Keratinocyte (primary cell): ENCODE measurements around the gene FBXO9. TPM values are rescaled to one million over a fixed set of nuclear protein-coding genes. Genes with fewer than 3 reads are reported as not detected.

Experiments
- DNase-seq: peaks from one replicate; pipeline ENCODE4 v3.0.0-alpha.2; 2011; ENCODE audit warnings: low read depth, missing footprints, low spot score
- FAIRE-seq: peaks from 2 replicates; lab custom pipeline; 2011; peaks lifted over from hg19 to GRCh38; lab: Jason Lieb, UNC
- H2AFZ ChIP-seq: 2 replicates; pipeline ENCODE4 v1.6.0; 2012; ENCODE audit warnings: low read length, control low read depth, inconsistent platforms; ENCODE audit not compliant: control insufficient read depth
- H3K27ac ChIP-seq: 2 replicates; pipeline ENCODE4 v1.5.1; 2011; ENCODE audit warnings: low read length; ENCODE audit not compliant: control insufficient read depth, insufficient read depth
- H3K27me3 ChIP-seq: 3 replicates; pipeline ENCODE4 v1.6.0; 2011; ENCODE audit warnings: low read length; ENCODE audit not compliant: control insufficient read depth, insufficient read depth; ENCODE audit errors: extremely low read depth
- H3K36me3 ChIP-seq, 2 experiments: 2 replicates in 1 of 2; 3 replicates in 1 of 2; pipeline ENCODE4 v1.5.1; 2011; ENCODE audit warnings: low read length in 2 of 2, mild to moderate bottlenecking in 1 of 2; ENCODE audit not compliant: control insufficient read depth in 2 of 2, insufficient read depth in 2 of 2; ENCODE audit errors: extremely low read depth in 1 of 2
- H3K4me1 ChIP-seq: 3 replicates; pipeline ENCODE4 v1.5.1; 2011; ENCODE audit warnings: low read length; ENCODE audit not compliant: control insufficient read depth, insufficient read depth; ENCODE audit errors: extremely low read depth
- H3K4me2 ChIP-seq: 3 replicates; pipeline ENCODE4 v1.6.0; 2011; ENCODE audit warnings: low read depth, low read length; ENCODE audit not compliant: control insufficient read depth, insufficient read depth; ENCODE audit errors: extremely low read depth
- H3K4me3 ChIP-seq, 3 experiments: fragments of 200-600 bp in 1 of 3; sonication (generic) in 1 of 3; 2 replicates in 2 of 3; 3 replicates in 1 of 3; pipeline ENCODE4 v1.5.1; 2011 to 2016; ENCODE audit warnings: low read length in 3 of 3, mild to moderate bottlenecking in 3 of 3, control low read depth in 2 of 3, inconsistent platforms in 1 of 3, low read depth in 1 of 3, mixed read lengths in 1 of 3, mixed run types in 1 of 3, moderate library complexity in 1 of 3; ENCODE audit not compliant: control insufficient read depth in 2 of 3, insufficient read depth in 2 of 3; ENCODE audit errors: extremely low read depth in 1 of 3
- H3K79me2 ChIP-seq: 2 replicates; pipeline ENCODE4 v1.6.0; 2012; ENCODE audit warnings: low read length; ENCODE audit not compliant: control insufficient read depth, insufficient read depth
- H3K9ac ChIP-seq: 3 replicates; pipeline ENCODE4 v1.6.0; 2011; ENCODE audit warnings: low read length; ENCODE audit not compliant: control insufficient read depth, insufficient read depth; ENCODE audit errors: extremely low read depth
- H3K9me1 ChIP-seq: 3 replicates; pipeline ENCODE4 v1.6.0; 2011; ENCODE audit warnings: low read length; ENCODE audit not compliant: control insufficient read depth, insufficient read depth; ENCODE audit errors: extremely low read depth
- H3K9me3 ChIP-seq: 2 replicates; pipeline ENCODE4 v1.5.1; 2012; ENCODE audit warnings: low read depth, low read length; ENCODE audit not compliant: control insufficient read depth
- H4K20me1 ChIP-seq: 3 replicates; pipeline ENCODE4 v1.6.0; 2011; ENCODE audit warnings: low read length; ENCODE audit not compliant: control insufficient read depth, insufficient read depth; ENCODE audit errors: extremely low read depth
- CTCF ChIP-seq, 3 experiments: IDR thresholded peaks in 1 of 3; conservative IDR thresholded peaks in 1 of 3; optimal IDR thresholded peaks in 1 of 3; 2 replicates in 2 of 3; 3 replicates in 1 of 3; pipeline versions ENCODE3 to v1.5.1; 2011; ENCODE audit warnings: low read length in 3 of 3, mild to moderate bottlenecking in 3 of 3, moderate library complexity in 2 of 3, control low read depth in 1 of 3, inconsistent platforms in 1 of 3; ENCODE audit not compliant: insufficient read depth in 2 of 3; ENCODE audit errors: extremely low read depth in 1 of 3
- EZH2 ChIP-seq: IDR thresholded peaks from one replicate; pipeline ENCODE4 v1.6.1; 2012; ENCODE audit warnings: inconsistent platforms, mild to moderate bottlenecking, low read length, moderate library complexity
- dilution Hi-C: fragments of 300-500 bp; cut with MboI; formaldehyde crosslinking; loops from one replicate; pipeline ENCODE4 v1.7.0; 2020; ENCODE audit warnings: low sequenced_read_pairs; ENCODE audit not compliant: extremely low pct_ligation_motif_present
- polyA plus RNA-seq, 5 experiments: library from polyadenylated mRNA; depleted of rRNA in 3 of 5; stranded (reverse) in 3 of 5; stranded (forward) in 1 of 5; unstranded in 1 of 5; fragments of >200 nt; gene quantifications; 1 replicate in 1 of 5; 2 replicates in 3 of 5; 3 replicates in 1 of 5; pipeline versions ENCODE4 v1.2.1 to v1.2.3, GENCODE V29; 2011 to 2012; ENCODE audit warnings: missing spikeins in 2 of 5, low read depth in 1 of 5, low replicate concordance in 1 of 5

The FBXO9 gene
- polyA plus RNA-seq, 1 donor (not counting 4 experiments of a cell fraction or from before 2014, with no cell fraction given): 71.8 TPM

- no peaks in the 10 kb centered on the region for H3K27me3 ChIP-seq
- FAIRE-seq: no peak
- no peaks in the 10 kb centered on the region for H3K79me2 ChIP-seq
- DNase-seq: no peak
- H3K4me2 ChIP-seq: no peak overlapping the region
- no peak overlapping the region for H3K4me3 ChIP-seq
- TF ChIP-seq CTCF (optimal IDR thresholded peaks at IDR 0.05 in 1 of 3, IDR thresholded peaks at IDR 0.05 in 1 of 3, conservative IDR thresholded peaks at IDR 0.05 in 1 of 3; ENCODE audit: extremely low read depth in 1 of 3, insufficient read depth in 2 of 3, low read length in 3 of 3): no peak
- TF ChIP-seq EZH2: no peak
- dilution Hi-C loops: no loop called here
- no peaks in the 10 kb centered on the region for H3K9me3 ChIP-seq
- H3K9ac ChIP-seq: no peak overlapping the region
- no peaks in the 10 kb centered on the region for H3K4me1 ChIP-seq
- no peak overlapping the region for H3K27ac ChIP-seq
- no peaks in the 10 kb centered on the region for H3K9me1 ChIP-seq
- no peaks in the 10 kb centered on the region for H3K36me3 ChIP-seq
- H4K20me1 ChIP-seq: no peaks in the 10 kb centered on the region
- H2AFZ ChIP-seq: no peak overlapping the region
Observed at GRCh38 chr6:53143710-53144109, 78.5 kb downstream of the FBXO9 start.

GRCh38 chr6:53144802-53145201 lies 79.6 kb downstream of the FBXO9 start:
- FAIRE-seq (no peak), DNase-seq (no peak)
- Histone ChIP-seq H3K27me3 (no peaks in the 10 kb centered on the region), H3K27ac (no peak overlapping the region), H3K4me2 (no peak overlapping the region), H2AFZ (no peak overlapping the region), H3K4me3 (no peak overlapping the region), H3K9me1 (no peaks in the 10 kb centered on the region), H3K79me2 (no peaks in the 10 kb centered on the region), H3K4me1 (no peaks in the 10 kb centered on the region), H4K20me1 (no peaks in the 10 kb centered on the region), H3K9me3 (no peaks in the 10 kb centered on the region), H3K36me3 (no peaks in the 10 kb centered on the region), H3K9ac (no peak overlapping the region)
- dilution Hi-C loops: no loop called here
- TF ChIP-seq EZH2 (no peak), CTCF (optimal IDR thresholded peaks at IDR 0.05 in 1 of 3, IDR thresholded peaks at IDR 0.05 in 1 of 3, conservative IDR thresholded peaks at IDR 0.05 in 1 of 3; ENCODE audit: extremely low read depth in 1 of 3, insufficient read depth in 2 of 3, low read length in 3 of 3) (no peak)
